ENCODE results near the gene HSD17B7.

The HSD17B7 gene

GRCh38 chr1:162855461-162856150, 65.1 kb downstream of the HSD17B7 start:
- H3K36me3 Mint-ChIP-seq = no peaks in the 10 kb centered on the region
- DNase-seq (no peak), ATAC-seq (replicated peaks) (no peak)
- no peak overlapping the region for H3K27ac Mint-ChIP-seq
- no peaks in the 10 kb centered on the region for H3K4me1 Mint-ChIP-seq
- no peaks in the 10 kb centered on the region for H3K9me3 Mint-ChIP-seq
- H3K27me3 Mint-ChIP-seq = peaks cover 20 to 31% of the 10 kb centered on the region in 2 donors
- no peak overlapping the region for H3K4me3 Mint-ChIP-seq

- Mint-ChIP-seq H3K4me1 (no peaks in the 10 kb centered on the region), H3K27ac (no peak overlapping the region), H3K27me3 (peaks cover 15 to 27% of the 10 kb centered on the region in 2 donors), H3K4me3 (no peak overlapping the region), H3K36me3 (no peaks in the 10 kb centered on the region), H3K9me3 (no peaks in the 10 kb centered on the region)
- no peak for ATAC-seq (replicated peaks)
- DNase-seq = no peak
Observed at GRCh38 chr1:162856260-162856659, 65.8 kb downstream of the HSD17B7 start.

GRCh38 chr1:162857850-162858249, 67.3 kb downstream of the HSD17B7 start:
- DNase-seq (no peak), ATAC-seq (replicated peaks) (no peak)
- H3K9me3 Mint-ChIP-seq = no peaks in the 10 kb centered on the region
- no peak overlapping the region for H3K4me3 Mint-ChIP-seq
- peaks cover 15 to 22% of the 10 kb centered on the region in 2 donors for H3K27me3 Mint-ChIP-seq
- no peaks in the 10 kb centered on the region for H3K36me3 Mint-ChIP-seq
- H3K4me1 Mint-ChIP-seq = no peaks in the 10 kb centered on the region
- H3K27ac Mint-ChIP-seq = no peak overlapping the region

GRCh38 chr1:162859191-162859590, 68.7 kb downstream of the HSD17B7 start:
- H3K27me3 Mint-ChIP-seq = peaks cover 18 to 30% of the 10 kb centered on the region in 2 donors
- DNase-seq (no peak), ATAC-seq (replicated peaks) (no peak)
- H3K36me3 Mint-ChIP-seq = no peaks in the 10 kb centered on the region
- H3K27ac Mint-ChIP-seq = no peak overlapping the region
- H3K9me3 Mint-ChIP-seq = peaks cover 0 to 3% of the 10 kb centered on the region in 2 donors
- H3K4me1 Mint-ChIP-seq = no peaks in the 10 kb centered on the region
- no peak overlapping the region for H3K4me3 Mint-ChIP-seq

GRCh38 chr1:162861101-162861500, 70.6 kb downstream of the HSD17B7 start, which contains the start of gene CCDC190:
Gene CCDC190 (minus strand): TSS chr1:162861175. CDS start chr1:162859646, 1,529 bp downstream.
- H3K4me3 Mint-ChIP-seq = no peak within 1 kb of the TSS
- peaks cover 19 to 33% of the 10 kb centered on the region in 2 donors for H3K27me3 Mint-ChIP-seq
- DNase-seq (no peak), ATAC-seq (replicated peaks) (no peak)
- H3K36me3 Mint-ChIP-seq = no peaks in the 10 kb centered on the region
- no peaks in the 10 kb centered on the region for H3K4me1 Mint-ChIP-seq
- no peak within 1 kb of the TSS for H3K27ac Mint-ChIP-seq
- H3K9me3 Mint-ChIP-seq = peaks cover 0 to 3% of the 10 kb centered on the region in 2 donors

GRCh38 chr1:162861625-162862024, 71.1 kb downstream of the HSD17B7 start:
- no peak for ATAC-seq (replicated peaks)
- Mint-ChIP-seq H3K4me3 (no peak overlapping the region), H3K27ac (no peak overlapping the region), H3K36me3 (no peaks in the 10 kb centered on the region), H3K4me1 (no peaks in the 10 kb centered on the region), H3K9me3 (peaks cover 0 to 3% of the 10 kb centered on the region in 2 donors), H3K27me3 (peaks cover 19 to 33% of the 10 kb centered on the region in 2 donors)
- no peak for DNase-seq

Data from stimulated activated naive B cell treated with anti-CD40 and anti-IgM and Interleukin-4, amounts not matched to agents 10 μg/mL and 1 μg/mL and 100 μg/mL, for 72 hours (primary cell).